ENCODE results near the gene FMNL2.
A peak's percentile ranks its signal among the peaks of the same experiment; 100 is the strongest.

Gene FMNL2

GRCh38 chr2:152402780-152403759 is 68.1 kb downstream of the FMNL2 start:
- Histone ChIP-seq H3K9ac (ENCODE audit: low read length in 2 of 2) (no peak overlapping the region), H3K36me3 (ENCODE audit: control insufficient read depth in 2 of 2, insufficient read depth in 2 of 2, low read length in 2 of 2) (no peaks in the 10 kb centered on the region), H3K27ac (ENCODE audit: low read length) (no peak overlapping the region), H3K9me3 (ENCODE audit: control insufficient read depth in 2 of 2, low read length in 2 of 2) (no peaks in the 10 kb centered on the region), H3K4me3 (ENCODE audit: low read length in 2 of 2) (no peak overlapping the region), H3K27me3 (ENCODE audit: control insufficient read depth in 1 of 2, insufficient read depth in 2 of 2, low read length in 2 of 2) (no peaks in the 10 kb centered on the region), H3K4me1 (ENCODE audit: control insufficient read depth, insufficient read depth, low read length) (no peaks in the 10 kb centered on the region)

DNA sequence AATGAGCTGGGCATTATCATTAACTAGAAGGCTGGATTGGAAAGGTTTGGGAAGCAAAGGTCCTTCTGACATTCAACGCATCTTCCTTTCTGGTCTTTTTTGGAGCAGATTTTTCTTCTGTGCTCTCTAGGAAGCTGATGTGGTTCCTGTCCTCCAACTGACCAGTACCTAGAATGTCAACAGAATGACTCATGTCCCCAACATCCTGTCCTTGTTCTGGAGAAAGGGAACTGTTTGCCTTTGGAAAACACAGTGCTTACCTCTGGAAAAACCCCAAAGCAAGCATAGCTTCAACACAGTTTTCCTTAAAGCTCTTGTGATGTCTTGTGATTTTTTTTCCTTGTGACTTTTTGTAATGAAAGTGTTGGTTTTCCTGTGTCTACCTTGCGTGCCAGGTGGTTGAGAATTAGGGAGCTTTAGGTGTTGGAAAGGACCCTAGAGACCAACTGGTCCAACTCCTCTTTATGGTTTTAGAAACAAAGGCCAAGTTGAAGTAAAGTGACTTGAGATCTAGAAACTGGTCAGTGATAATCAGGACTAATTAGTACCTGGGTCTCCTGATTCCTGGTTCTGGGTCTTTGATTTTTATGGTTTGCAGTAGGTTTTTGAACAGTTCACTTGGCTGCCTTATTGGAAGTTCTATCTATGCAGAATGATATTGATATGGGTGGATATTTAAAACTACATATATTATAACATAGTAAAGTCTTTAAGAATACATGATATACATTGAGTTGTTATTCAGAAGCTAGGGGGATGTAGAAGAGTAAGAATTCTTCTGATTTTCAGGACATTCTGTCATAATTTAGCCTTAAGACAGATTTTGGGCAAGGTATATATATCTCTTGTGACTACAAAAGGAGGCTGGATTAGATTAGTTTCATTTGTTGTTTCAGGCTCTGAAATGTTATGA is 70.5 kb downstream of the FMNL2 start:
- Histone ChIP-seq H3K36me3 (ENCODE audit: control insufficient read depth in 2 of 2, insufficient read depth in 2 of 2, low read length in 2 of 2) (no peaks in the 10 kb centered on the region), H3K9me3 (ENCODE audit: control insufficient read depth in 2 of 2, low read length in 2 of 2) (no peaks in the 10 kb centered on the region), H3K27ac (ENCODE audit: low read length) (no peak overlapping the region), H3K27me3 (ENCODE audit: control insufficient read depth in 1 of 2, insufficient read depth in 2 of 2, low read length in 2 of 2) (no peaks in the 10 kb centered on the region), H3K4me3 (ENCODE audit: low read length in 2 of 2) (no peak overlapping the region), H3K9ac (ENCODE audit: low read length in 2 of 2) (no peak overlapping the region), H3K4me1 (ENCODE audit: control insufficient read depth, insufficient read depth, low read length) (no peaks in the 10 kb centered on the region)

GRCh38 chr2:152406119-152406835 is 71.3 kb downstream of the FMNL2 start:
- H3K9me3 ChIP-seq (ENCODE audit: control insufficient read depth in 2 of 2, low read length in 2 of 2) = no peaks in the 10 kb centered on the region
- H3K27ac ChIP-seq (ENCODE audit: low read length) = no peak overlapping the region
- H3K27me3 ChIP-seq (ENCODE audit: control insufficient read depth in 1 of 2, insufficient read depth in 2 of 2, low read length in 2 of 2) = no peaks in the 10 kb centered on the region
- no peaks in the 10 kb centered on the region for H3K36me3 ChIP-seq (ENCODE audit: control insufficient read depth in 2 of 2, insufficient read depth in 2 of 2, low read length in 2 of 2)
- no peaks in the 10 kb centered on the region for H3K4me1 ChIP-seq (ENCODE audit: control insufficient read depth, insufficient read depth, low read length)
- H3K9ac ChIP-seq (ENCODE audit: low read length in 2 of 2) = no peak overlapping the region
- H3K4me3 ChIP-seq (ENCODE audit: low read length in 2 of 2) = no peak overlapping the region

GRCh38 chr2:152406836-152407161 is 71.8 kb downstream of the FMNL2 start:
- peak overlapping the region in 1 of 2 donors; percentile 50 for H3K4me3 ChIP-seq (ENCODE audit: low read length in 2 of 2)
- no peak overlapping the region for H3K27ac ChIP-seq (ENCODE audit: low read length)
- no peaks in the 10 kb centered on the region for H3K4me1 ChIP-seq (ENCODE audit: control insufficient read depth, insufficient read depth, low read length)
- no peaks in the 10 kb centered on the region for H3K9me3 ChIP-seq (ENCODE audit: control insufficient read depth in 2 of 2, low read length in 2 of 2)
- H3K36me3 ChIP-seq (ENCODE audit: control insufficient read depth in 2 of 2, insufficient read depth in 2 of 2, low read length in 2 of 2) = no peaks in the 10 kb centered on the region
- no peak overlapping the region for H3K9ac ChIP-seq (ENCODE audit: low read length in 2 of 2)
- no peaks in the 10 kb centered on the region for H3K27me3 ChIP-seq (ENCODE audit: control insufficient read depth in 1 of 2, insufficient read depth in 2 of 2, low read length in 2 of 2)

GRCh38 chr2:152407204-152407721 is 72.3 kb downstream of the FMNL2 start:
- no peak overlapping the region for H3K9ac ChIP-seq (ENCODE audit: low read length in 2 of 2)
- H3K27ac ChIP-seq (ENCODE audit: low read length) = no peak overlapping the region
- no peaks in the 10 kb centered on the region for H3K9me3 ChIP-seq (ENCODE audit: control insufficient read depth in 2 of 2, low read length in 2 of 2)
- H3K36me3 ChIP-seq (ENCODE audit: control insufficient read depth in 2 of 2, insufficient read depth in 2 of 2, low read length in 2 of 2) = no peaks in the 10 kb centered on the region
- no peaks in the 10 kb centered on the region for H3K27me3 ChIP-seq (ENCODE audit: control insufficient read depth in 1 of 2, insufficient read depth in 2 of 2, low read length in 2 of 2)
- peak overlapping the region; percentile 11 to 50 for H3K4me3 ChIP-seq (ENCODE audit: low read length in 2 of 2)
- H3K4me1 ChIP-seq (ENCODE audit: control insufficient read depth, insufficient read depth, low read length) = no peaks in the 10 kb centered on the region

DNA sequence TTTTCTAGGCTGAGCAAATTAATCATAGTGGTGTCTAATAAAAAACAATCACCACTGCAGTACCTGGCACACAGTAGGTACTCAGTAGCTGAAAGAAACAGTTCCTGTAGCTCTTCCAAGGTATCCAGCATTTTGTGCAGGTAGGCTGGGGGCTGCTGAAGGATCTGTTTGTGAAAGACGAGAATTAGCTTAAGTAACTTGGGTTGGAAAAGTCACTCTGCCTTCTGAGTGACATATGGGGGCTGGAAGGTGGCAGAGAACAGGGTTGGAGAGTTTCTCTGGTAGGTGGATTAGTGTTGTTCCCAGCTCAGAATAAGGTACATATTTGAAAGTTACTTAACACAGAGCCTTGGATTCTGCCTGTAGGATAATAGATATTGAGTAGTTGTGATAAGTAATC is 72.8 kb downstream of the FMNL2 start:
- no peaks in the 10 kb centered on the region for H3K27me3 ChIP-seq (ENCODE audit: control insufficient read depth in 1 of 2, insufficient read depth in 2 of 2, low read length in 2 of 2)
- no peak overlapping the region for H3K9ac ChIP-seq (ENCODE audit: low read length in 2 of 2)
- no peak overlapping the region for H3K4me3 ChIP-seq (ENCODE audit: low read length in 2 of 2)
- H3K36me3 ChIP-seq (ENCODE audit: control insufficient read depth in 2 of 2, insufficient read depth in 2 of 2, low read length in 2 of 2) = no peaks in the 10 kb centered on the region
- no peak overlapping the region for H3K27ac ChIP-seq (ENCODE audit: low read length)
- H3K4me1 ChIP-seq (ENCODE audit: control insufficient read depth, insufficient read depth, low read length) = no peaks in the 10 kb centered on the region
- no peaks in the 10 kb centered on the region for H3K9me3 ChIP-seq (ENCODE audit: control insufficient read depth in 2 of 2, low read length in 2 of 2)

DNA sequence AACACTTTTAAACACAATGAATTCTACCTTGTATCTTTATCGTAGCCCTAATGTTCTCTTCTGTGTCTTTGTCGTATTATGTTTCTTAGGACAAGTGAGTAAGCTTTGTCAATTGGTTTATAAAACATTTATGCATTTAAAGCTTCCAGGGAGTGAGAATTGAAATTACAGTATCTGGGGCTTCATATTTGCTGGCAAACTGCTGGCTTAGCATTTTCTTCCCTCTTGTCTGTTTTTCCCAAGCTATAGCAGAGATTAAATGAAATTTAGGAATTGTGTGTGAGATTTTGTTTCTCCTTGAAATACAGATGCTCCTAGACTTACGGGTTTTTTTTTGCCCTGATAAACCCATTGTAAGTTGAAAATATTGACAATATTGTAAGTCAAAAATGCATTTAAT is 73.3 kb downstream of the FMNL2 start:
- Histone ChIP-seq H3K4me3 (ENCODE audit: low read length in 2 of 2) (no peak overlapping the region), H3K9ac (ENCODE audit: low read length in 2 of 2) (no peak overlapping the region), H3K27me3 (ENCODE audit: control insufficient read depth in 1 of 2, insufficient read depth in 2 of 2, low read length in 2 of 2) (no peaks in the 10 kb centered on the region), H3K36me3 (ENCODE audit: control insufficient read depth in 2 of 2, insufficient read depth in 2 of 2, low read length in 2 of 2) (no peaks in the 10 kb centered on the region), H3K9me3 (ENCODE audit: control insufficient read depth in 2 of 2, low read length in 2 of 2) (no peaks in the 10 kb centered on the region), H3K27ac (ENCODE audit: low read length) (no peak overlapping the region), H3K4me1 (ENCODE audit: control insufficient read depth, insufficient read depth, low read length) (no peaks in the 10 kb centered on the region)

- no peak overlapping the region for H3K27ac ChIP-seq (ENCODE audit: low read length)
- H3K4me1 ChIP-seq (ENCODE audit: control insufficient read depth, insufficient read depth, low read length) = no peaks in the 10 kb centered on the region
- no peaks in the 10 kb centered on the region for H3K36me3 ChIP-seq (ENCODE audit: control insufficient read depth in 2 of 2, insufficient read depth in 2 of 2, low read length in 2 of 2)
- H3K9me3 ChIP-seq (ENCODE audit: control insufficient read depth in 2 of 2, low read length in 2 of 2) = no peaks in the 10 kb centered on the region
- H3K9ac ChIP-seq (ENCODE audit: low read length in 2 of 2) = no peak overlapping the region
- H3K4me3 ChIP-seq (ENCODE audit: low read length in 2 of 2) = no peak overlapping the region
- no peaks in the 10 kb centered on the region for H3K27me3 ChIP-seq (ENCODE audit: control insufficient read depth in 1 of 2, insufficient read depth in 2 of 2, low read length in 2 of 2)
Observed at GRCh38 chr2:152409386-152410164, 74.6 kb downstream of the FMNL2 start.

DNA sequence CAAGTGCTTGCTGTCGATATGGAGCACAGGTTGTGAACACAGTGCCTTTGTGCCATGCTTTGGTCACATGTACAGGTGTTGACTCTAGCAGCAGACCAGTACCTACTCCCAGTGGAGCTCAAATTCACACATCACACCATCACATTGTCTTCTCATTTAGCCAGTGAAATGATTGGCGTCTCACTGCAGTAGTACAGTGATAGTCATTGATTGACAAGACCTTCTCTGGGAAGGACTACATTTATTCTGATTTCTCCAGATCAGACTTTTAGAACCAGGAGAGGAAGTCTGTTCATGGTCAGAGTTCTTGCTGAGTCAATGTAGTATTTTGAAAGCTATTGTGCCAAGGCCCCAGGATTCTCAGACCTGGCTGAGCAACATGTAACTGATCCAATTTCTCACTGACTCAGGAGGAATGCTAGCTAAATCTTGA is 75.2 kb downstream of the FMNL2 start:
- Histone ChIP-seq H3K9me3 (ENCODE audit: control insufficient read depth in 2 of 2, low read length in 2 of 2) (no peaks in the 10 kb centered on the region), H3K4me1 (ENCODE audit: control insufficient read depth, insufficient read depth, low read length) (no peaks in the 10 kb centered on the region), H3K27ac (ENCODE audit: low read length) (no peak overlapping the region), H3K4me3 (ENCODE audit: low read length in 2 of 2) (no peak overlapping the region), H3K36me3 (ENCODE audit: control insufficient read depth in 2 of 2, insufficient read depth in 2 of 2, low read length in 2 of 2) (no peaks in the 10 kb centered on the region), H3K27me3 (ENCODE audit: control insufficient read depth in 1 of 2, insufficient read depth in 2 of 2, low read length in 2 of 2) (no peaks in the 10 kb centered on the region), H3K9ac (ENCODE audit: low read length in 2 of 2) (no peak overlapping the region)

DNA sequence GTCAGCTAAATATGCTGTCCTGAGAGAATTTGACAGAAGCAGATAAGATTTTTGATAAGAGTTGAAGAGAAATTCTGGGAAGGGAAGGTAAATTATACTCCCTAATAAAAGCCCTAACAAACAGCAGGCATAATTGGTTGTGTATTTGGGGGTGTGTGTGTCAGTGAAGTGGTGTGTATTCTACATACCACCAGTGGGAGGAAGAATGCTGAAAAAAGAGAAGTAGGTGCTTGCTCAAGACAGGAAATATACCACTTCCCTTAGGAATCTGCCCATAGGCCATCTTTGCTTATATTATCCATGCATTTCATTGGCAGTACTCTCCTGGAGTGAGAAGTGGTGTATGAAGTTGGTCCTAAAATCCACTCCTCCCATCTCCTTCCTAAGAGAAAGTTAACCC is 76.2 kb downstream of the FMNL2 start:
- no peak overlapping the region for H3K27ac ChIP-seq (ENCODE audit: low read length)
- H3K9ac ChIP-seq (ENCODE audit: low read length in 2 of 2) = no peak overlapping the region
- no peaks in the 10 kb centered on the region for H3K27me3 ChIP-seq (ENCODE audit: control insufficient read depth in 1 of 2, insufficient read depth in 2 of 2, low read length in 2 of 2)
- H3K4me3 ChIP-seq (ENCODE audit: low read length in 2 of 2) = no peak overlapping the region
- H3K4me1 ChIP-seq (ENCODE audit: control insufficient read depth, insufficient read depth, low read length) = no peaks in the 10 kb centered on the region
- no peaks in the 10 kb centered on the region for H3K36me3 ChIP-seq (ENCODE audit: control insufficient read depth in 2 of 2, insufficient read depth in 2 of 2, low read length in 2 of 2)
- no peaks in the 10 kb centered on the region for H3K9me3 ChIP-seq (ENCODE audit: control insufficient read depth in 2 of 2, low read length in 2 of 2)

All from stomach smooth muscle (tissue), 2 donors.